Neural progenitor cell (in vitro differentiated cells): ENCODE results near the gene LARGE2. TPM values are rescaled to one million over a fixed set of nuclear protein-coding genes. Genes with fewer than 3 reads are reported as not detected.

Source experiments
- DNase-seq: peaks from one replicate; pipeline ENCODE4 v3.0.0-alpha.2; 2016; ENCODE audit warnings: low spot score
- H2AFZ ChIP-seq: fragments of 200-600 bp; sonication (generic); replicated peaks from 2 replicates; pipeline ENCODE4 v1.6.1; 2016; ENCODE audit warnings: antibody characterized with exemption
- H3F3A ChIP-seq: fragments of 200-600 bp; sonication (generic); 2 replicates; pipeline ENCODE4 v1.6.1; 2016; ENCODE audit warnings: antibody characterized with exemption, low read depth
- H3K27ac ChIP-seq: fragments of 200-600 bp; sonication (generic); 2 replicates; pipeline ENCODE4 v1.5.1; 2016; ENCODE audit warnings: mild to moderate bottlenecking
- H3K27me3 ChIP-seq: fragments of 200-600 bp; sonication (generic); 2 replicates; pipeline ENCODE4 v1.6.1; 2016; ENCODE audit warnings: mild to moderate bottlenecking, moderate library complexity
- H3K36me3 ChIP-seq: fragments of 200-600 bp; sonication (generic); 2 replicates; pipeline ENCODE4 v1.5.1; 2016
- H3K4me1 ChIP-seq: fragments of 200-600 bp; sonication (generic); 2 replicates; pipeline ENCODE4 v1.6.1; 2016; ENCODE audit warnings: mixed run types
- H3K4me2 ChIP-seq: fragments of 200-600 bp; sonication (generic); 2 replicates; pipeline ENCODE4 v1.6.1; 2016
- H3K4me3 ChIP-seq: fragments of 200-600 bp; sonication (generic); 2 replicates; pipeline ENCODE4 v1.5.1; 2016
- H3K79me2 ChIP-seq: fragments of 200-600 bp; sonication (generic); 2 replicates; pipeline ENCODE4 v1.6.1; 2016; ENCODE audit warnings: low read depth
- H3K9ac ChIP-seq: fragments of 200-600 bp; sonication (generic); 2 replicates; pipeline ENCODE4 v1.6.1; 2016
- H3K9me3 ChIP-seq: fragments of 200-600 bp; sonication (generic); 2 replicates; pipeline ENCODE4 v1.5.1; 2016; ENCODE audit warnings: low read depth
- H4K20me1 ChIP-seq: fragments of 200-600 bp; sonication (generic); 2 replicates; pipeline ENCODE4 v1.6.1; 2016; ENCODE audit warnings: low read depth
- H3K27ac Mint-ChIP-seq: 3 replicates; pipeline ENCODE4 v1.8.0; 2021; ENCODE audit warnings: mixed read lengths
- H3K27me3 Mint-ChIP-seq: 2 replicates; pipeline ENCODE4 v1.8.0; 2022; ENCODE audit warnings: low read depth, mild to moderate bottlenecking, inconsistent platforms, moderate library complexity, mixed read lengths; ENCODE audit not compliant: insufficient read depth
- H3K36me3 Mint-ChIP-seq: 3 replicates; pipeline ENCODE4 v1.8.0; 2021; ENCODE audit warnings: mixed read lengths
- H3K4me1 Mint-ChIP-seq: 3 replicates; pipeline ENCODE4 v1.8.0; 2021; ENCODE audit warnings: mixed read lengths
- H3K4me3 Mint-ChIP-seq: 3 replicates; pipeline ENCODE4 v1.8.0; 2021; ENCODE audit warnings: mild to moderate bottlenecking, moderate library complexity, mixed read lengths
- H3K9me3 Mint-ChIP-seq: 3 replicates; pipeline ENCODE4 v1.8.0; 2020; ENCODE audit warnings: mixed read lengths
- CTCF ChIP-seq: fragments of 200-600 bp; sonication (generic); IDR thresholded peaks from 2 replicates; pipeline ENCODE4 v1.5.1; 2017; ENCODE audit warnings: antibody characterized with exemption, mild to moderate bottlenecking
- EZH2 ChIP-seq: fragments of 200-600 bp; sonication (generic); IDR thresholded peaks from 2 replicates; pipeline ENCODE4 v1.6.1; 2017; ENCODE audit warnings: antibody characterized with exemption, mild to moderate bottlenecking, moderate library complexity
- EZH2phosphoT487 ChIP-seq: fragments of 200-600 bp; sonication (generic); IDR thresholded peaks from 2 replicates; pipeline ENCODE4 v1.6.1; 2017; ENCODE audit warnings: antibody characterized with exemption
- total RNA-seq: library from RNA; depleted of rRNA; stranded (reverse); fragments of >200 nt; gene quantifications from 2 replicates; pipeline ENCODE4 v1.2.3, GENCODE V29; 2015; ENCODE audit warnings: low replicate concordance

LARGE2 gene
- total RNA-seq, 1 donor from 2014 or later = 5.0 TPM

DNA sequence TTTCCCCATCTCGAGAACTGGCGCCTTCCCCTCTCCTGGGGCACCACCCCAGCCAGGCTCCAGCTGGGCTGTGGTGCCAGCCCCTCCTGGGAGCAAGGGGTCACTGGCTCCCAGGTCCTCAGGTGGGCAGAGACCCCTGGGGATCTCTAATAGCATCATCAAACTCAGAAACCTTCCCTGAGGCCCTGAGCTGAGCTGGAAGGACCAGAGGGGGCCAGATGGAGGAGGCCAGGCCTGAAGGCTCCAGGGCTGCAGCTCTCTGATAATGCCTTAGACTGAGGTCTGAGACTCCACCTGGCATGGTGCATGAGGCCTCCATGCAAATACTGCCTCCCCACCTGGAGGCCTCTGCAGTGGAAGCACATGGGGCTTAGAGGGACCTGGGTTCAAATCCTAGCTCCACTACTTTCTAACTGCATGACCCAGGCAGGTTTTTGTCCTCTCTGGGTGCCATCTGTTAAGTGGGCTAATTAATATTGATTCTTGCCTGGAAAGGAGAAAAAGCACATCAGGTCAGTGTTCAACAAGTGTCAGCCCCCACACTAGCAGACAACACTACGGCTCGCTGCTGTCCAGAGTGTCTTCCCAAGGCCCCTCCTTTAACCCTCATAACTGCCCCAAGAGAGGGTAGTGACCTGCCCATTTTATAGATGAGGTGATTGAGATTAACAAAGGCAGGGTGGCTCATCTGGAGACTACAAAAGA, 35.5 kb upstream of the LARGE2 start:
- Mint-ChIP-seq H3K4me1 (peaks cover 9% of the 10 kb centered on the region), H3K27me3 (peaks cover 12% of the 10 kb centered on the region), H3K4me3 (peak overlapping the region; percentile 74), H3K36me3 (peaks cover 4% of the 10 kb centered on the region), H3K27ac (no peak overlapping the region), H3K9me3 (no peaks in the 10 kb centered on the region)
- Histone ChIP-seq H3K9me3 (no peaks in the 10 kb centered on the region), H3K4me2 (no peak overlapping the region), H3K79me2 (no peaks in the 10 kb centered on the region), H4K20me1 (peaks cover 40% of the 10 kb centered on the region), H3F3A (peaks cover 12% of the 10 kb centered on the region), H3K27me3 (peaks cover 11% of the 10 kb centered on the region), H2AFZ (no peak overlapping the region), H3K4me1 (peaks cover 3% of the 10 kb centered on the region), H3K36me3 (no peaks in the 10 kb centered on the region), H3K4me3 (no peak overlapping the region), H3K9ac (no peak overlapping the region), H3K27ac (no peak overlapping the region)
- no peak for DNase-seq
- TF ChIP-seq EZH2phosphoT487 (no peak), CTCF (no peak), EZH2 (no peak)

GRCh38 chr11:45887587-45887986, 34.9 kb upstream of the LARGE2 start:
- H3K4me3 ChIP-seq = no peak overlapping the region
- H3K4me3 Mint-ChIP-seq = peak overlapping the region; percentile 33

DNA sequence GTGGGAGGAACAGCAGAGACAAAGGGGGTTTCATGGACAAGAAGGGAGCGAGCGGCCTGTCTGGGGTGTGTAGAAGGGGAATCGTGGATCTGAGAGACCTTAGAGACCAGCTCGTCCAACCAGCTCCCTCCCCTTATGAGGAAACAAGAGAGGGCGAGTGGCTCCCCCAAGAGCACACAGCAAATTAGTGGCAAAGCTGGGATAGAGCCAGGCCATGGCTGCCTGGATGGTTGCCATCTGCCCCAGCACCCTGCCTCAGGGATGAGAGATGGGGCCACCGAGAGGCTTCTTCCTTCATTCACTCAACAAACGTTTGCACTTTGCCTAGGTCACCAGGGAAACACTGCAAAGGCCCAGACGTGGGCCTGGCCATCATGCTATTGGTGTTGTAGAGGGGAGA, 32.9 kb upstream of the LARGE2 start:
- Histone ChIP-seq H3K9me3 (no peaks in the 10 kb centered on the region), H3K4me3 (no peak overlapping the region), H3F3A (peaks cover 11% of the 10 kb centered on the region), H4K20me1 (peaks cover 25% of the 10 kb centered on the region), H3K4me2 (no peak overlapping the region), H3K27me3 (peaks cover 11% of the 10 kb centered on the region), H2AFZ (no peak overlapping the region), H3K36me3 (no peaks in the 10 kb centered on the region), H3K27ac (no peak overlapping the region), H3K4me1 (peaks cover 10% of the 10 kb centered on the region), H3K9ac (no peak overlapping the region), H3K79me2 (no peaks in the 10 kb centered on the region)
- no peak overlapping the region for H3K27ac Mint-ChIP-seq
- peak overlapping the region; percentile 7 for H3K4me3 Mint-ChIP-seq
- H3K36me3 Mint-ChIP-seq = no peaks in the 10 kb centered on the region
- no peak for TF ChIP-seq EZH2phosphoT487
- no peak for TF ChIP-seq CTCF
- no peak for TF ChIP-seq EZH2
- no peak for DNase-seq
- peaks cover 11% of the 10 kb centered on the region for H3K4me1 Mint-ChIP-seq
- peaks cover 11% of the 10 kb centered on the region for H3K27me3 Mint-ChIP-seq
- no peaks in the 10 kb centered on the region for H3K9me3 Mint-ChIP-seq

More at GRCh38 chr11:45887587-45887986, 34.9 kb upstream of the LARGE2 start:
- H3K27me3 ChIP-seq = peaks cover 11% of the 10 kb centered on the region
- H3K4me1 ChIP-seq = peaks cover 3% of the 10 kb centered on the region
- no peaks in the 10 kb centered on the region for H3K36me3 ChIP-seq
- H3K9ac ChIP-seq = no peak overlapping the region
- H3K27ac Mint-ChIP-seq = no peak overlapping the region
- no peaks in the 10 kb centered on the region for H3K36me3 Mint-ChIP-seq
- H3K4me2 ChIP-seq = no peak overlapping the region
- no peak overlapping the region for H3K27ac ChIP-seq
- no peak for TF ChIP-seq EZH2
- no peak for TF ChIP-seq EZH2phosphoT487
- no peak for TF ChIP-seq CTCF
- H3K27me3 Mint-ChIP-seq = peaks cover 12% of the 10 kb centered on the region
- no peaks in the 10 kb centered on the region for H3K79me2 ChIP-seq
- H2AFZ ChIP-seq = no peak overlapping the region
- H3K9me3 Mint-ChIP-seq = no peaks in the 10 kb centered on the region
- DNase-seq = no peak
- H3K4me1 Mint-ChIP-seq = peaks cover 9% of the 10 kb centered on the region
- peaks cover 12% of the 10 kb centered on the region for H3F3A ChIP-seq
- peaks cover 40% of the 10 kb centered on the region for H4K20me1 ChIP-seq
- H3K9me3 ChIP-seq = no peaks in the 10 kb centered on the region
